Coronary artery (tissue), 2 donors: ENCODE measurements around the gene EIF4E2.
"Not testable (repeated sequence)": the region's sequence is repeated elsewhere in the genome, so short reads cannot be mapped to it uniquely, and the experiment has no call there.

Source experiments
- DNase-seq: peaks from one replicate; pipeline ENCODE4 v3.0.0-alpha.2; 2017; ENCODE audit warnings: low spot score
- H3K27ac ChIP-seq, 2 donors: fragments of 200-600 bp; sonication (generic); one replicate each; pipeline ENCODE4 v1.5.1; 2016 to 2019
- H3K4me3 ChIP-seq: fragments of 200-600 bp; sonication (generic); 2 replicates; pipeline ENCODE4 v1.5.1; 2016; ENCODE audit warnings: mild to moderate bottlenecking, moderate library complexity
- TF ChIP-seq, protein P1 (sequence below): fragments of 200-600 bp; sonication (generic); IDR thresholded peaks from one replicate; pipeline ENCODE4 v1.5.1; 2019; ENCODE audit warnings: antibody characterized with exemption

EIF4E2 gene

GRCh38 chr2:232569541-232569940 is 19.1 kb downstream of the EIF4E2 start:
- Histone ChIP-seq H3K27ac (no peak overlapping the region), H3K4me3 (no peak overlapping the region)
- TF ChIP-seq, protein P1, sequence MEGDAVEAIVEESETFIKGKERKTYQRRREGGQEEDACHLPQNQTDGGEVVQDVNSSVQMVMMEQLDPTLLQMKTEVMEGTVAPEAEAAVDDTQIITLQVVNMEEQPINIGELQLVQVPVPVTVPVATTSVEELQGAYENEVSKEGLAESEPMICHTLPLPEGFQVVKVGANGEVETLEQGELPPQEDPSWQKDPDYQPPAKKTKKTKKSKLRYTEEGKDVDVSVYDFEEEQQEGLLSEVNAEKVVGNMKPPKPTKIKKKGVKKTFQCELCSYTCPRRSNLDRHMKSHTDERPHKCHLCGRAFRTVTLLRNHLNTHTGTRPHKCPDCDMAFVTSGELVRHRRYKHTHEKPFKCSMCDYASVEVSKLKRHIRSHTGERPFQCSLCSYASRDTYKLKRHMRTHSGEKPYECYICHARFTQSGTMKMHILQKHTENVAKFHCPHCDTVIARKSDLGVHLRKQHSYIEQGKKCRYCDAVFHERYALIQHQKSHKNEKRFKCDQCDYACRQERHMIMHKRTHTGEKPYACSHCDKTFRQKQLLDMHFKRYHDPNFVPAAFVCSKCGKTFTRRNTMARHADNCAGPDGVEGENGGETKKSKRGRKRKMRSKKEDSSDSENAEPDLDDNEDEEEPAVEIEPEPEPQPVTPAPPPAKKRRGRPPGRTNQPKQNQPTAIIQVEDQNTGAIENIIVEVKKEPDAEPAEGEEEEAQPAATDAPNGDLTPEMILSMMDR = no peak
- no peak for DNase-seq

GRCh38 chr2:232570481-232570880 is 20.0 kb downstream of the EIF4E2 start:
- DNase-seq, H3K4me3 ChIP-seq, H3K27ac ChIP-seq: not testable (repeated sequence)

- no peak overlapping the region for H3K27ac ChIP-seq
- no peak overlapping the region for H3K4me3 ChIP-seq
- TF ChIP-seq, protein P1 = no peak
- DNase-seq = no peak
Measured at GRCh38 chr2:232571026-232571474, 20.6 kb downstream of the EIF4E2 start.

DNA sequence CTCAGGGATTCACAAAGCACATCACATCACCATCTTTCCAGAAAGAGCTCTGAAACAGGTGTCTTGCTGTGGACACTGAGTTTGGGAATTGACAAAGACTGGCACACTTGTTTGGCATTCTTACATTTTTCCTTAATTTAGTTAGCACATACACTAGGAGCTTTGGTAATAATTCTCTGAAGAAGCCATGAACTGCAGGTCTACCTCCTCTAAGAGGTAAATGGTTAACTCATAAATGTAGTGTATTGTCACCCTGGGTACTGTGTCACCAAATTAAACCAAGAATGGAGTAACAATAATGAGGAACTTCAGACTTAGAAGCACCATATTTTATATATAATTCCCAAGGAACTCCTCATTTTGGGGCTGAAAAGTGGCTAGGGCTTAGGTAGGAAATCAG is 22.6 kb downstream of the EIF4E2 start:
- TF ChIP-seq, protein P1 = no peak
- DNase-seq = no peak
- Histone ChIP-seq H3K27ac (no peak overlapping the region), H3K4me3 (no peak overlapping the region)

DNA sequence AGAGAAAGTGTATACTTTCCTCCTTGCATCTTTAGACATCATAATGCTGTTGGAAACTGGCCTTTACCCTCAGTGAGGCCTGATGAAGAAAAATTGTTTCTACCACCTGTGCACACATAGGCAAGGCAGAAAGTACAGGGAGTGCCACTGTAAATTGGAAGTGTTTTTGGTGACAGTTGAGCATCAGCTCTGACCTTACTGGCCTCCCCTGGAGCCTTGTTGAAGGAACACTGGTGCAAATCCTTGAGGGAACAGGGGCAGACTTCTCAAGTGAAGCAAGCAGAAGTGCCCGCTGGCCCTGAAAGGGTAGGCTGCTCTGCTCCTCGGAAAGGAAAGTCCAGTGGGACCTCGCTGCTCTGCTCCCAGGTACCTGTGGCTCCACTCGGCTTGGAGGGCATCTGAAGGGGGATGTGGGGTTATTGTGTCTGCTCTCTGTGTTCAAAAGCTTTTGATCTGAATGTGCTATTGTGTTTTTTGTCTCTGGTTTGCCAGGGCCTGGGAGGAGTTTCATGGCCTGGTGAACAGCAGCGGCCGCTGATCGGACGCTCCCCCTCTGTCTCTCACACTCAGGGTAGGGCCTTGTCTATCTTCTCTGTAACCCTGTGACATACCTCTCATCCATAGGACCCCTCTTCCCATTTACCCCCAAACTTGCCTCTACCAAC is 23.4 kb downstream of the EIF4E2 start:
- H3K27ac ChIP-seq = no peak overlapping the region
- TF ChIP-seq, protein P1 = no peak
- DNase-seq = no peak
- H3K4me3 ChIP-seq = no peak overlapping the region

DNA sequence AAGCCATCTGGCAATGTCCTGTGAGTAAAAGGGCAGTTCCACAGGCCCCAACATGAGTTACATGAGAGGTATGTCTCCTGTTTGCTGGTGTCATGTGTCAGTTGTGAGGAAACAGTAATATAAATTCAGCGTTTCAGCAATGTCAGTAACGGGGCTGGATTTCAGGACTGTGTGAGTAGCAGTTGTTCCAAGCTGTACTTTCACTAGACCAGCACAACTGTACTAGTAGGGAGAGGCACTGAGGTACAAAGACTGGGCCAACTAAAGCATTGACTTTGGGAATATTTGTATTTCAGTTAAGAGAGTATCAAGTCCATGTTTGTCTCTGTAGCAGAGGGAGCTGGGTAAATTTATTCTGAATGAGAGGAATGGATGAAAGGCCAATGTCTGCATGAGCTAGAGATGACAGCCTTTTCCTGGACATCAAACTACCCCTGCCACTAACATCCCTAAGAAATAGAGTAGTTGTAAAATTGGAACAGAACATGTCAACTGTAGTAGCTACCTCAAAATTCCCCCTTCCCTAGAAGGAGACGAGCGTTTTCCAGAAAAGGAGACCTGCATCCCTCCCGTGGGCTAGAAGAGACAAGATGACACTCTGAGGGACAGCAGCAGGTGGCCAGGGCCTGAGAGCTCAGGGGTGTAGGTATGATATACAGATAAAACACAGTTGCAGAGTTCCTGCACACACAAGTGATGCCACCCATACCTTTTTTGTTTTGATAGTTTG is 24.4 kb downstream of the EIF4E2 start:
- no peak overlapping the region for H3K27ac ChIP-seq
- H3K4me3 ChIP-seq = no peak overlapping the region
- TF ChIP-seq, protein P1 = no peak
- no peak for DNase-seq

DNA sequence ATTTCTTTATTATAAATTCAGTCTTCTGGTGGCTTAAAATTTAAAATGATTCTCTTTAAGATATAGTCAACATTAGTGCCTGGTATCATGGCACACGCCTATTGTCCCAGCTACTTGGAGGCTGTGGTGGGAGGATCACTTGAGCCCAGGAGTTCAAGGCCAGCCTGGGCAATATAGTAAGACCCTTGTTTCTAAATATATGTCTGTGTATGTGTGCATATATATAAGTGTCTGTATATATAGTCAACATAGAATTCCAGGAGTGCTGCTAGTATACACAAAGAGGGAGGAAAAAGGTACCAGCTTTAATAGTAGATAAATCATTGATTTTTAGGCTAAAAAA is 24.9 kb downstream of the EIF4E2 start:
- no peak overlapping the region for H3K27ac ChIP-seq
- TF ChIP-seq, protein P1 = no peak
- DNase-seq = no peak
- H3K4me3 ChIP-seq = no peak overlapping the region
